GM12878 (cell line): ENCODE data around the gene PLXNC1. TPM values are rescaled to one million over a fixed set of nuclear protein-coding genes. Genes with fewer than 3 reads are reported as not detected.
A peak's percentile ranks its signal among the peaks of the same experiment; 100 is the strongest.

Experiments used
- HDAC2 ChIP-seq: fragments of 200-600 bp; sonication (generic); IDR thresholded peaks from 2 replicates; pipeline ENCODE4 v1.6.1; 2017
- HDGF ChIP-seq: fragments of 450-650 bp; IDR thresholded peaks from 2 replicates; pipeline ENCODE4 v1.6.1; 2016; ENCODE audit warnings: antibody characterized with exemption
- IKZF2 ChIP-seq, 2 experiments: fragments of 450-650 bp; IDR thresholded peaks; 2 replicates each; pipeline ENCODE4 v1.6.1; 2017; ENCODE audit warnings: mild to moderate bottlenecking in 2 of 2, moderate library complexity in 2 of 2
- NFXL1 ChIP-seq: fragments of 450-650 bp; IDR thresholded peaks from 2 replicates; pipeline ENCODE4 v1.6.1; 2017; ENCODE audit warnings: antibody characterized with exemption, mild to moderate bottlenecking, borderline replicate concordance
- NR2C1 ChIP-seq: fragments of 450-650 bp; IDR thresholded peaks from 2 replicates; pipeline ENCODE4 v1.6.1; 2017; ENCODE audit warnings: antibody characterized with exemption, mild to moderate bottlenecking, moderate library complexity
- PAX5 ChIP-seq: IDR thresholded peaks from 2 replicates; pipeline ENCODE4 v1.6.1; 2011; ENCODE audit warnings: low read depth, low read length, borderline replicate concordance
- PAX8 ChIP-seq: fragments of 450-650 bp; IDR thresholded peaks from 2 replicates; pipeline ENCODE4 v1.6.1; 2017; ENCODE audit warnings: mild to moderate bottlenecking, moderate library complexity
- PML ChIP-seq: IDR thresholded peaks from 2 replicates; pipeline ENCODE4 v1.6.1; 2012; ENCODE audit warnings: low read length, inconsistent platforms
- POLR2A ChIP-seq: IDR thresholded peaks from 2 replicates; pipeline ENCODE4 v1.6.1; 2011; ENCODE audit warnings: low read depth, mild to moderate bottlenecking, low read length
- RAD21 ChIP-seq: IDR thresholded peaks from 2 replicates; pipeline ENCODE4 v1.6.1; 2011; ENCODE audit warnings: mild to moderate bottlenecking, low read depth, low read length, moderate library complexity; ENCODE audit not compliant: insufficient read depth
- RB1 ChIP-seq: fragments of 450-650 bp; formaldehyde crosslinking; IDR thresholded peaks from 2 replicates; pipeline ENCODE4 v1.6.1; 2017; ENCODE audit warnings: mild to moderate bottlenecking, borderline replicate concordance
- RBBP5 ChIP-seq: fragments of 200-600 bp; sonication (generic); conservative IDR thresholded peaks from 2 replicates; pipeline ENCODE4 v1.6.1; 2016
- SREBF2 ChIP-seq: IDR thresholded peaks from 2 replicates; pipeline ENCODE4 v1.6.1; 2012; ENCODE audit warnings: mild to moderate bottlenecking, low read length
- TAF1 ChIP-seq: IDR thresholded peaks from 2 replicates; pipeline ENCODE4 v1.6.1; 2011; ENCODE audit warnings: mild to moderate bottlenecking, low read depth, low read length, borderline replicate concordance
- ZNF24 ChIP-seq: fragments of 450-650 bp; IDR thresholded peaks from 2 replicates; pipeline ENCODE4 v1.6.1; 2017; ENCODE audit warnings: antibody characterized with exemption, mild to moderate bottlenecking
- ZNF274 ChIP-seq: IDR thresholded peaks from one replicate; pipeline ENCODE4 v1.8.0; 2011; ENCODE audit not compliant: insufficient read length, insufficient read depth
- ZNF384 ChIP-seq: IDR thresholded peaks from 2 replicates; pipeline ENCODE4 v1.6.1; 2012; ENCODE audit warnings: low read depth, mild to moderate bottlenecking, low read length, improper control_type of control experiment, borderline replicate concordance
- polyA plus RNA-seq, 11 experiments: library from polyadenylated mRNA; depleted of rRNA in 4 of 11; unstranded in 6 of 11; stranded (reverse) in 5 of 11; fragments of >200 nt; fragmentation: Nextera tagmentation in 4 of 11; fragmentation: Illumina TruSeq in 1 of 11; extraction: Ambion mirVana in 4 of 11; extraction: Trizol in 1 of 11; gene quantifications; 1 replicate in 1 of 11; 2 replicates in 10 of 11; pipeline versions ENCODE4 v1.2.1 to v1.2.3, GENCODE V29; 2011 to 2016; ENCODE audit warnings: inconsistent platforms in 2 of 11, missing spikeins in 2 of 11, low read depth in 1 of 11
- total RNA-seq, 4 experiments: library from RNA; depleted of rRNA in 3 of 4; stranded (reverse); fragments of >200 nt in 3 of 4; fragmentation: Illumina TruSeq in 1 of 4; extraction: Trizol in 1 of 4; gene quantifications; 2 replicates each; pipeline versions ENCODE4 v1.2.1 to v1.2.3, GENCODE V29; 2013 to 2021
- TF ChIP-seq, protein P1 (sequence below): IDR thresholded peaks from 2 replicates; pipeline ENCODE4 v1.6.1; 2011; ENCODE audit warnings: low read depth, low read length, improper control_type of control experiment, borderline replicate concordance
- TF ChIP-seq, protein P2 (sequence below): fragments of 450-650 bp; IDR thresholded peaks from 2 replicates; pipeline ENCODE4 v1.6.1; 2017; ENCODE audit warnings: mild to moderate bottlenecking

The PLXNC1 gene
- total and polyA plus RNA-seq, 10 of the 15 experiments (the other 5 are each of a cell fraction or from before 2014, with no cell fraction given): 5.2 to 41.2 (median 24.6) TPM

DNA sequence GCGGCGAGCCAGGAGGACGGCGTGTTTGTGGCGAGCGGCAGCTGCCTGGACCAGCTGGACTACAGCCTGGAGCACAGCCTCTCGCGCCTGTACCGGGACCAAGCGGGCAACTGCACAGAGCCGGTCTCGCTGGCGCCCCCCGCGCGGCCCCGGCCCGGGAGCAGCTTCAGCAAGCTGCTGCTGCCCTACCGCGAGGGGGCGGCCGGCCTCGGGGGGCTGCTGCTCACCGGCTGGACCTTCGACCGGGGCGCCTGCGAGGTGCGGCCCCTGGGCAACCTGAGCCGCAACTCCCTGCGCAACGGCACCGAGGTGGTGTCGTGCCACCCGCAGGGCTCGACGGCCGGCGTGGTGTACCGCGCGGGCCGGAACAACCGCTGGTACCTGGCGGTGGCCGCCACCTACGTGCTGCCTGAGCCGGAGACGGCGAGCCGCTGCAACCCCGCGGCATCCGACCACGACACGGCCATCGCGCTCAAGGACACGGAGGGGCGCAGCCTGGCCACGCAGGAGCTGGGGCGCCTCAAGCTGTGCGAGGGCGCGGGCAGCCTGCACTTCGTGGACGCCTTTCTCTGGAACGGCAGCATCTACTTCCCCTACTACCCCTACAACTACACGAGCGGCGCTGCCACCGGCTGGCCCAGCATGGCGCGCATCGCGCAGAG is 873 bp downstream of the PLXNC1 start (continued):
- TF ChIP-seq ZNF24: 0 out of 2 replicates have a peak, but pooled peaks have one; percentile 13
- TF ChIP-seq PAX8: no peak
- TF ChIP-seq RBBP5: no peak
- TF ChIP-seq, protein P1, sequence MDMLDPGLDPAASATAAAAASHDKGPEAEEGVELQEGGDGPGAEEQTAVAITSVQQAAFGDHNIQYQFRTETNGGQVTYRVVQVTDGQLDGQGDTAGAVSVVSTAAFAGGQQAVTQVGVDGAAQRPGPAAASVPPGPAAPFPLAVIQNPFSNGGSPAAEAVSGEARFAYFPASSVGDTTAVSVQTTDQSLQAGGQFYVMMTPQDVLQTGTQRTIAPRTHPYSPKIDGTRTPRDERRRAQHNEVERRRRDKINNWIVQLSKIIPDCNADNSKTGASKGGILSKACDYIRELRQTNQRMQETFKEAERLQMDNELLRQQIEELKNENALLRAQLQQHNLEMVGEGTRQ: no peak
- TF ChIP-seq TAF1: no peak
- TF ChIP-seq, protein P2, sequence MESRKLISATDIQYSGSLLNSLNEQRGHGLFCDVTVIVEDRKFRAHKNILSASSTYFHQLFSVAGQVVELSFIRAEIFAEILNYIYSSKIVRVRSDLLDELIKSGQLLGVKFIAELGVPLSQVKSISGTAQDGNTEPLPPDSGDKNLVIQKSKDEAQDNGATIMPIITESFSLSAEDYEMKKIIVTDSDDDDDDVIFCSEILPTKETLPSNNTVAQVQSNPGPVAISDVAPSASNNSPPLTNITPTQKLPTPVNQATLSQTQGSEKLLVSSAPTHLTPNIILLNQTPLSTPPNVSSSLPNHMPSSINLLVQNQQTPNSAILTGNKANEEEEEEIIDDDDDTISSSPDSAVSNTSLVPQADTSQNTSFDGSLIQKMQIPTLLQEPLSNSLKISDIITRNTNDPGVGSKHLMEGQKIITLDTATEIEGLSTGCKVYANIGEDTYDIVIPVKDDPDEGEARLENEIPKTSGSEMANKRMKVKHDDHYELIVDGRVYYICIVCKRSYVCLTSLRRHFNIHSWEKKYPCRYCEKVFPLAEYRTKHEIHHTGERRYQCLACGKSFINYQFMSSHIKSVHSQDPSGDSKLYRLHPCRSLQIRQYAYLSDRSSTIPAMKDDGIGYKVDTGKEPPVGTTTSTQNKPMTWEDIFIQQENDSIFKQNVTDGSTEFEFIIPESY: no peak
- no peak; a peak in 1 of 4 replicates for TF ChIP-seq IKZF2 (IDR thresholded peaks at IDR 0.05)
- no peak for TF ChIP-seq PML
- peak; percentile 60 for TF ChIP-seq RAD21
- no peak for TF ChIP-seq ZNF274
- no peak for TF ChIP-seq NR2C1
- peak; percentile 66 for TF ChIP-seq POLR2A
- no peak for TF ChIP-seq ZNF384
- TF ChIP-seq NFXL1: no peak
- TF ChIP-seq SREBF2: no peak
- TF ChIP-seq RB1: no peak
- no peak for TF ChIP-seq PAX5
- 0 out of 2 replicates have a peak, but pooled peaks have one; percentile 24 for TF ChIP-seq HDGF
- no peak for TF ChIP-seq HDAC2
